ENCODE data around the gene COL27A1.

Gene COL27A1

GRCh38 chr9:114342755-114343440, 187.6 kb downstream of the COL27A1 start:
- no peak for DNase-seq (ENCODE audit: low read depth)

- no peak for DNase-seq (ENCODE audit: low read depth)
Measured at GRCh38 chr9:114343471-114344187, 188.3 kb downstream of the COL27A1 start.

- no peak for DNase-seq (ENCODE audit: low read depth)
Measured at GRCh38 chr9:114344188-114344566, 188.8 kb downstream of the COL27A1 start.

GRCh38 chr9:114344692-114345091, 189.4 kb downstream of the COL27A1 start:
- DNase-seq (ENCODE audit: low read depth): no peak

GRCh38 chr9:114345493-114346065, 190.2 kb downstream of the COL27A1 start:
- DNase-seq (ENCODE audit: low read depth): no peak

GRCh38 chr9:114346146-114346545, 190.8 kb downstream of the COL27A1 start:
- no peak for DNase-seq (ENCODE audit: low read depth)

- DNase-seq (ENCODE audit: low read depth): no peak
Measured at GRCh38 chr9:114347675-114348074, 192.3 kb downstream of the COL27A1 start.

- no peak for DNase-seq (ENCODE audit: low read depth)
Measured at GRCh38 chr9:114348261-114348905, 193.0 kb downstream of the COL27A1 start.

- DNase-seq (ENCODE audit: low read depth): peak; percentile 69
Measured at GRCh38 chr9:114348906-114349482, 193.7 kb downstream of the COL27A1 start.

- DNase-seq (ENCODE audit: low read depth): no peak
Measured at GRCh38 chr9:114349713-114350480, 194.6 kb downstream of the COL27A1 start.

GRCh38 chr9:114350636-114351401, 195.5 kb downstream of the COL27A1 start:
- no peak for DNase-seq (ENCODE audit: low read depth)

- DNase-seq (ENCODE audit: low read depth): no peak
Measured at GRCh38 chr9:114351932-114352331, 196.6 kb downstream of the COL27A1 start.

GRCh38 chr9:114355821-114356220, 200.5 kb downstream of the COL27A1 start:
- no peak for DNase-seq (ENCODE audit: low read depth)

GRCh38 chr9:114356792-114357191, 201.5 kb downstream of the COL27A1 start:
- no peak for DNase-seq (ENCODE audit: low read depth)

- no peak for DNase-seq (ENCODE audit: low read depth)
Measured at GRCh38 chr9:114357360-114357759, 202.0 kb downstream of the COL27A1 start.

GRCh38 chr9:114357911-114358328, 202.6 kb downstream of the COL27A1 start:
- DNase-seq (ENCODE audit: low read depth): no peak

- DNase-seq (ENCODE audit: low read depth): no peak
Measured at GRCh38 chr9:114359801-114360200, 204.5 kb downstream of the COL27A1 start.

- DNase-seq (ENCODE audit: low read depth): no peak
Measured at GRCh38 chr9:114361542-114361941, 206.2 kb downstream of the COL27A1 start.

Data from stimulated activated CD4-positive, alpha-beta T cell treated with anti-CD3 and anti-CD28 coated beads, Interleukin-2, amount 100 ng/mL, for 4 hours (primary cell).